Daoy (cell line): ENCODE results near the gene TEFM. TPM values are rescaled to one million over a fixed set of nuclear protein-coding genes. Genes with fewer than 3 reads are reported as not detected.
"Not testable (repeated sequence)": the region's sequence is repeated elsewhere in the genome, so short reads cannot be mapped to it uniquely, and the experiment has no call there.

ENCODE experiments used
- DNase-seq: peaks from one replicate; pipeline ENCODE4 v3.0.0-alpha.2; 2015; ENCODE audit warnings: low read depth
- total RNA-seq: library from RNA; depleted of rRNA; stranded (reverse); fragments of >200 nt; shearing (Covaris generic); gene quantifications from 2 replicates; pipeline ENCODE4 v1.2.3, GENCODE V29; 2014; rRNA removed

TEFM gene
- 12.5 and 27.5 TPM in 2 replicates for total RNA-seq

GRCh38 chr17:30906101-30906911 lies at the start of gene TEFM:
TEFM (minus strand) TSS chr17:30906238; CDS start chr17:30906198, 40 bp downstream.
- DNase-seq, result peak; percentile 94

GRCh38 chr17:30954046-30954830 lies 48.2 kb upstream of the TEFM start:
- no peak for DNase-seq

- DNase-seq, result no peak
Measured at GRCh38 chr17:30952638-30953393, 46.8 kb upstream of the TEFM start.

GRCh38 chr17:30950669-30951399 lies 44.8 kb upstream of the TEFM start:
- peak; percentile 65 for DNase-seq

- no peak for DNase-seq
Measured at GRCh38 chr17:30950189-30950588, 44.2 kb upstream of the TEFM start.

- DNase-seq, result no peak
Measured at GRCh38 chr17:30947796-30948195, 41.8 kb upstream of the TEFM start.

- no peak for DNase-seq
Measured at GRCh38 chr17:30942308-30943079, 36.5 kb upstream of the TEFM start.

- DNase-seq, result no peak
Measured at GRCh38 chr17:30939051-30939689, 33.1 kb upstream of the TEFM start.

- no peak for DNase-seq
Measured at GRCh38 chr17:30933966-30934365, 27.9 kb upstream of the TEFM start.

- DNase-seq, result not testable (repeated sequence)
Measured at GRCh38 chr17:30931582-30931981, 25.5 kb upstream of the TEFM start.

- DNase-seq, result no peak
Measured at GRCh38 chr17:30930495-30930894, 24.5 kb upstream of the TEFM start.

GRCh38 chr17:30929861-30930260 lies 23.8 kb upstream of the TEFM start:
- DNase-seq, result not testable (repeated sequence)

- DNase-seq, result no peak
Measured at GRCh38 chr17:30929081-30929633, 23.1 kb upstream of the TEFM start.

- no peak for DNase-seq
Measured at GRCh38 chr17:30928584-30928983, 22.5 kb upstream of the TEFM start.

GRCh38 chr17:30927756-30928155 lies 21.7 kb upstream of the TEFM start:
- DNase-seq, result no peak

GRCh38 chr17:30926516-30926915 lies 20.5 kb upstream of the TEFM start:
- no peak for DNase-seq

- DNase-seq, result no peak
Measured at GRCh38 chr17:30924341-30924740, 18.3 kb upstream of the TEFM start.

GRCh38 chr17:30922235-30923030 lies 16.4 kb upstream of the TEFM start:
- no peak for DNase-seq
